ENCODE results near the gene QPCT.
A peak's percentile ranks its signal among the peaks of the same experiment; 100 is the strongest.

QPCT gene

DNA sequence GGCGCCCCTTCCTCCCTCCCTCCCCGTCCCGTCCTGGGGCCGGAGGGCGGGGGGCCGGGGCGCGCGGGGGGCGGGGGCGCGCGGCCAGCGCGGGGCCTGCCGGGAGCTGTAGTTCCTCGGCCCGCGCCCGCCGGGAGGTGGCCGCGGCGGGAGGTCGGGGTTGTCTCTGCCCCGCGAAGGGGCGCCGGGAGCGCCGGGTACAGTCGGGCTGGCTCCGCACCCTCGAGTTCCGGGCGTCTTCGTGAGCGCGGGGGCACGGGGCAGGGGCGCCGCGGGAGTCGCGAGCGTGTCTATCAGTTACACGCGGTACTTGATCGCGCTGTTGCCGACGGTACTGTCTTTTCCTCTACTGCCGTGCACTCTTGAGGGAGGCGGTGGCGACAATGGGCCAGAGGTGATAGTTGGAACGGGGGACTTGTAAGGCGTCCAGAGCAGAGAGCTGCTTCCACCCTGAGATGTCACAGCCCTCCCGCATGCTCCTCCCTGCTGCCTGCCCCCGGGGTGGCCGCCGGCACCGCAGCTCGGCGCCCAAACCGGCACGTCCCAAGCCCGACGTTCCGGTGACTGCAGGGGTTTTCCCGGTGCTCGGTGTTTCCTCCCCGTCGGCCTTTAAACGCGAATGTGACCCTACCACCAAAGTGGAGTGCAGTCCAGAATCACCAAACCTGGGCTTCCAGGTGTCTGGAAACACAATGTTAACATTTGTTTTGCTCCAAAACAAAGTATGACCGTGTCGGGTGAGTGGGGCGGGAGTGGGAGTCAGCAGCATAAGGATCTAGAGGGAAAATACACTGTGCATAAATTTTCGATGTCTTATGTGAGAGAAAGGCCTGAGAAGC lies 19.4 kb upstream of the QPCT start, which contains the start of gene PRKD3:
TSS of gene PRKD3 (minus strand) at position 48 of the 839 bp plus-strand sequence. CDS start 8,309 bp downstream, outside the sequence.
- peak; percentile 77 for DNase-seq (ENCODE audit: low spot score)

DNA sequence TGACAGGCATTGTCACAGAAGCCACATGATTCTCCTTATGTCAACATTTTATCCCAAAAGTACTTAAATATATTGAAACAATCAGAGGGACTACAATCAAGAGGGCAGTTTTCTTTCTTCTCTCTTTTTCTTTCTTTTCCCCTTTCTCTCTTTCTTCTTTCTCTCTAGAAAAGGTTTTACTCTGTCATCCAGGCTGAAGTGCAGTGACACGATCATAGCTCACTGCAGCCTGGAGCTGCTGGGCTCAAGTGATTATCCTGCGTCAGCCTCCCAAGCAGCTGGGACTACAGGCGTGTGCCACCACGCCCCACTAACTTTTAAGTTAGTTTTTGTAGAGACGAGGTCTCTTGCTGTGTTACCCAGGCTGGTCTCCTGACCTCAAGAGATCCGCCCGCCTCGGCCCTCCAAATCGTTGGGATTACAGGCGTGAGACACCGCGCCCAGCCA lies 18.8 kb upstream of the QPCT start:
- no peak for DNase-seq (ENCODE audit: low spot score)

DNA sequence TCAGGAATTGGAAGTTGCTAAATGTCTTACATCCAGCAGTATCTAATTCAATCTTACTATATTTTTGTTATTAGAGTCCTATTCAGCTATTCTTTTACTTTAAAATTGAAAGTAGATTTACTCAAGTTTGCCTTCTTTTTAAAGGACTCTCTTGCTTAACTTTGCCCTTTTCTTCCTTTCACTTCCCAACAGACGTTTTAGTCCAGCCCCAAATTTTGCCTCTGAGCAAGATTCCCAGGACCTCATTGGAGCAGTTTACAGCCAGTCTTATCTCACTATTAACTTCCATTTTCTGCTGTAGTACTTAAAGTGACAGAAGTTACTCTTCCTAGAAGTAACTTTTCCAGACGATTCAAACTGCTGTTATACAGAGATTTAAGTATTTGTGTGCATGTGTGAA lies 18.1 kb upstream of the QPCT start:
- peak; percentile 47 for DNase-seq (ENCODE audit: low spot score)

DNA sequence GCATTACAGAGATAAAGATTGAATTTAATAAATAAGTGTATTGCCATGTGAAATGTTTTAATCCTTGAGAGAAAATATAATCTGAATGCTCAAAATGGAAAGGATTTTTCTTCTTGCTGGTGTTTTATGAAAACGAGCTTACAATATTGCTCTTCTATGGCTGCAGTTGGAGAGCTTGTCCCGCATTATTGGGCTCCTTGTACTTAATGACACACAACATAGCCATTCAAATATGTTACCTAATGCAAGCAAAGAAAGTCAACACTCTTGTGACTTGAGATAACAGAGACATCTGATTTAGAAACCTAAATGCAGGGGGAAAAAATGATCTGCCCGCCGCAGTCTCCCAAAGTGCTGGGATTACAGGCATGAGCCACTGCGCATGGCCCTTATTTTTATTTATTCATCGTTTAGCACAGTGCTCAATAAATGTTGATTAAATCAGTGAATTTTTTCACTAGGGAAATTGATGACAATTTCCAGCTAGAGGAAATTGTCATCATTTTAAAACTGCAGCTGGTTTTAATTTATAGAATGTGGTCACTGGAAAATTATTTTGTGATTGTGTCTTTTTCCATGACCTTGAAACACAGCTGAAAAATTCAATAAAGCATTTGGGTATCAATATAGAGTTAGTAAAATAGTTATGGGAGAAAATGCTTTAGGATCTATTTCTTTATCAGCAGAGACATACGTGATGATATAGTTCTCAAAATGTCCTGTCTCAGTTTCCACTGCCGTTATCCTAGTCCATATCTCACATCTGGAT lies 17.4 kb upstream of the QPCT start:
- DNase-seq (ENCODE audit: low spot score) = no peak

DNA sequence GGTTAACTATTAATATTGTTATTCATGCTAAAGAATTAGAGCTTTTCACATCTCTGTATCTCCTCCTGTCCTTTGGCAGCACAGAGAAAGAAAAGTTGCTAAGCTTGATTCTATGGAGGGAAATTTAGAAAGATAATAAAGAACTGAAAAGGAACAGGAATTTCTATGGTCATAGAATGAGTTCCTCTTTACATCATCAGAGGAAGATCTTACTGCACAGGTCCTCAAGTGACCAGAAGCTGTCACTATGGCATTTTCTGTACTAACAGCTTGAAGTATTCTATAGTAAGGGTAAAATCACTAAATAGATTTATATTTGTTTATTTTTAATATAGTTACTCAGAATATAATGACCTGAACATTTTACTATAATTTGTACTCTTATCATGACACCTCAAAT lies 13.7 kb upstream of the QPCT start:
- no peak for DNase-seq (ENCODE audit: low spot score)

DNA sequence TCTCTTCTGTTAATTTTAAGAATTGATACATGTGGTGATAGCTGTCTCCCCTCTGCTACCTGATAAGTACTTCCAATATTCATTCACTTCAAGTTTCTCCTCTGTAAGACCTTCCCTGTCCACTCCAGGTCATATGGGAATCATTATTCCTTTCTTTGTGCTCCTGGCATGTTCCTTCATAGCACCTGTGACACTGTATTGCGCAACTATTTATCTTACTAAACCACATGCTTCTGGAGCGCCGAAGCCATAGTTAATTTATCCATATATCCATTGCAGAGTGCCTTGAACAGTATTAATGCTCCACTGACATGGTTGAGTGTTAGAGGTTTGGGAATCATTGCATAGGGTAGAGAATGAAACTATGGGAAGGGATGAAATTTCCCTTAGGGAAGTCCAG lies 11.9 kb upstream of the QPCT start:
- DNase-seq (ENCODE audit: low spot score) = no peak

DNA sequence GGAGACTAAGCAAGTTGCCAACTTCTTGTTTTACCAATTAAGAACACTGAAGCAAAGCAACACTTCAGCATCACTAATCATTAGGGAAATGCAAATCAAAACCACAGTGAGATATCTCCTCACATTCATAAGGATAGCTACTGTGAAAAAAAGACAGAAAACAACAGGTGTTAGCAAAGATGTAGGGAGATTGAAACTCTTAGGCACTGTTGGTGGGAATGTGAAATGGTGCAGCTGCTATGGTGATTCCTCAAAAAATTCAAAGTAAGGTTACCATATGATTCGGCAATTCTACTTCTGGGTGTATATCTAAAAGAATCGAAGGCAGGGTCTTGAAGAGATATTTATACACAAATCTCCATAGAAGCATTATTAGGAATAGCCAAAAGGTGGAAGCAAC lies 11.2 kb upstream of the QPCT start:
- DNase-seq (ENCODE audit: low spot score) = no peak

DNA sequence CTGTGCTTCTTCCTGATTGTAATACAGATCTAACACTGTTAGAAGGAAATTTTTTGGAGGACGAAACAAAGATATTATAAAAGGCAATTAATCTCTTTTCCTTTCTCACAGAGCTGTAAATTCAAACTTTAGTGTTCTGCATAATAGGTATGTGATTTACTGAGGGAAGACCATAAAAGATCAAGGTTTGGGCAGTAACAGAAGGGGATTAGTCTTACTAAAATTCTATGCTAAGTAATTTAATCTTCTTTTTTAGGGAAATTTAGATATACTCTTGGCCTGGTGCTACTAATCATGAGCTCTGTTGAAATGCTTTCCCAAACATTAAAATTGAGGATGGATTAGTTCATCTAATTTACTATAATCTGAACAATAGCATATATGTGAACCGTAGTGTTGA lies 8.8 kb upstream of the QPCT start:
- DNase-seq (ENCODE audit: low spot score) = no peak

DNA sequence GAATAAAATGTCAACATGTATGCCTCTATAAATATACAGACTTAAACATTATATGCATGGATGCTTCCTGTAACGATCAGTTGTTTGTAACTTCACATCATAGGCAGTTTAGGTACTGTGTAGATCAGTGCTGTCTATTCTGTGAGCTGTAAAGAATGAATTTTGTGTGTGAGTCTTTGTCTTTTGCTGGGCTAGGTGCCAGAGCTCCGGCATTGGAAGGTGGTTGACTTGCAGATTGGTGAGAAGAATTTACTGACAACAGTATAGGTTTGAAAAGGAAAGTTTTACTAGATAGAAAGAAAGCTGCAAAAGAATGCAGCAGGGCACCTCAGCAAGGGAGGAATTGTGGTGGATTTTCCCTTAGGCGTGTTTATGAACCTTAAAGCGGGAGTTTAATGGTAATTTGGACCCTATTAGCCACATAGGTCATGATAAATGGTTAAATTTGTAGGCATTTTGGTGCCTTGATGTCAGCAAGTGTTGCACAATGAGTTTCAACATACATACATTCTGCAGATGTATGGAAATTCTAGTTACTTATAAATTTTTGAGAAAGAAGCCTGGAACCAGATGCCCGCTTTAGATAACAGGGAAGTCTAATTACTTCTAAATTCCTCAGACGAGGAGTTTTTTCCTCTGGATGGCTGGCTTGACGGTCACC lies 6.7 kb upstream of the QPCT start:
- no peak for DNase-seq (ENCODE audit: low spot score)

DNA sequence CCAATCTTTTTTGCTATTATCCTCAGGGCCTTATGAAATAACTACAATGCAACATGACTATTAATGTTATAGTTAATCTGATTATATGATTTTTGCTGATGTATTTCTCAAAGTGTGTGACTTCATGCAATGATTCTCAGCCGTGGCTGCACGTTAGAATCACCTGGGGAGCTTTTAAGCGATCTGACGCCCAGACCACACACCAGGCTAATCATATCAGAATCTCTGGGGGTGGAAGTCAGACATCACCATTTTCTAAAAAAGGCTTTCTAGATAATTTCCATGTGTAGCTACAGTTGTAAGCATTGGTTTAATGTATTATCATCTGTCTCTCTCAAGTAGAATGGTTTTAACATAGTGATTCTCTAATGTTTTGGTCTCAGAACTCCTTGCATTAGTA lies 5.5 kb upstream of the QPCT start:
- DNase-seq (ENCODE audit: low spot score) = no peak

DNA sequence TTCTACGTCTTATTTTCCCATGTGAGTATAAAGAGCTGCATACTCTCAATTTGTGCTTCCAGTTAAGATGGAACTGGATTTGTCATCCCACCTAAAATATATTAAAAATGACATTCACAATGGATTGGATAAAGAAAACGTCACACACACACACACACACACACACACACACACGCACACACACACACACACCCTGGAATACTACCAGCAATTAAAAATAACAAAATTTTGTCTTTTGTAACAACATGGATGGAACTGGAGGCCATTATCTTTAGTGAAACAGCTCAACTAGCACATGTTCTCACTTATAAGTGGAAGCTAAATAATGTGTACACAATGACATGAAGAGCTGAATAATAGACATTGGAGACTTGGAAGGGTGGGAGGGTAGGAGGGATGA lies 3.8 kb upstream of the QPCT start:
- no peak for DNase-seq (ENCODE audit: low spot score)

DNA sequence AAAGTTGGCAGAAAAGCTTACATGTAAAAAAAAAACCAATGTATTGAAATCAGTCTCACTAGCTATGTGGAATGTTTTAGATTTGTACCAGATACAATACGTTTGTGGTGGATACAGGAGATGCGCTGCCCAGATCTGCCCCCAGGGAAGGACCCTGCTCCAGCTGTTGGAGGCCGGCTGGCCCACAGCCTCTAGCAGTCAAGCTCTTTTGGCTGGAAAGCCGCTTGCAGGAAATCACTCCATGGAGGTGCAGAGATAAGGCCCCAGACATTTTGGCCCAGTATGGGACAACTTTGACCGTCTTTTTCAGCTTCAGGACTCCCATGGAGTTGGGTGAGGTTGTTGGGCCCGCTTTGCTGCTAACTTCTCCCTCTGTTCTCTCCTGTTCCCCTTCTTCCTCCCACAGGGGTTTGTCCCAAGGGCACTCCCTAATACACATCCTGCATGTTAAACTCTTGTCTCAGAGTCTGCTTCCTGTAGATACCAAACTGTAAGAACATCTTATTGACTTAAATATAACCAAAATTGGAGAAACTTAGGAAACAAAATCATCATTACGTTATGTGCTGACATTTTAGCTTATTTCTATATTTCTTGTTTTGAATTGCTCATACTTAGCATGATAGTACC lies 1.7 kb upstream of the QPCT start:
- DNase-seq (ENCODE audit: low spot score) = no peak

DNA sequence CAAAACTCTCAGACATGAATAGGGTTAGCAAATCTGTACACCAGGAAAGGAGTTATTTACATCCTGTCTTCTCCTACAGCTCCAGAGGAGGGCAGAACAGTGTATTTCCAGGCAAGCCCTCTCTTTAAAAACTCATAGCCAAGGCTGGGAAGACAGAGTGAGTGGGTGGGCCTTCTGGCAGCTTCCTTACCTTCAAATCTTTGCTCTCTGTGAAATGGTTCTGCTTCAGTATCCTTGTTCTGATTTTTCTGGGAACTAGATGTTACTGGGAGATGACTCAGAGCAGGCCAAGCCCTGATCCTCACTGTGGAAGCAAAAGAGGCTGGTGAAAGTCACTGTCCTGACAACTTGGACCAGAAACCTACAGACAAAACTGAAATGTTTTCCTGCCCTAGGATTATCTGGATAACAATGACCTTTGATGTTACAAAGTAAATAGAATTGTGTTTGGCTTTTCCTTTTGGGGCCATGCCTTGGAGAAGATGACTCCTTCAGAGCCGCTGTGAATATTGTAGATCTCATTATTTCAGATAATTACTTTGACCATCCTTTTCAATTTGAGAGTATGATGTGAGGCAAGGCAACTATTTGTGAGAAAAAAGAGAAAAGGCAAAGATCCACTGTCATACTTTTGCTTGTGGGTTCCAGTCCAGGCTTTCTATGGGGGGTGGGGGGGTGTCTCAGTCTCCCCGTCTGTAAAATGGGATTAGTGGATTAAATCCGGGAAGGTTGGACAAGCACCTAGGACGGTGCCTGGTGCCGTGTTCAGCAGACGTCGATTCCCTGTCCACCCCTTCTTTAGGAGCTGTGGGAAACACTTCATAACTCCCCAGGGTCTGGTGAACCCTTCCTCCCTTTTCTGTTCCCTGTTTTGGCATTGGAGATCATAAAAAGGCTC lies 644 bp upstream of the QPCT start:
- DNase-seq (ENCODE audit: low spot score) = no peak

DNA sequence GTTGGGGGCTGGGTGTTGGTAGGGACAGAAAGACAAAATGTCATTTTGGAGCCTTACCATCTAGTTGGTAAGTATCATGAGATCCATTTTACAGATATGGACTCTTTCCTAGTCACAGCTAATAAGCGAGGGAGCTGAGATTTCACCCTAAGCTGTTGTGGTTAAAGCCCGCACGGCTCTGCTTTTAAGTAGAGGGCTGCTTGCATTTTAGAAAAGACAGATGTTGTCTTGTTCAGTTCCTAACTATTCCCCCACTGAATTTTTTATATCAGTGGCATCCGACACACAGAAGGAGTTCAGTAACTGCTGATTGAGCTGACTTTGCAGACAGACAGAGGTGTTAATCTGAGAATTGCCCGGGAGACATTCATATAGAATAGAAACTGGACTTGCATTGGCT lies 3.7 kb downstream of the QPCT start:
- DNase-seq (ENCODE audit: low spot score) = no peak

DNA sequence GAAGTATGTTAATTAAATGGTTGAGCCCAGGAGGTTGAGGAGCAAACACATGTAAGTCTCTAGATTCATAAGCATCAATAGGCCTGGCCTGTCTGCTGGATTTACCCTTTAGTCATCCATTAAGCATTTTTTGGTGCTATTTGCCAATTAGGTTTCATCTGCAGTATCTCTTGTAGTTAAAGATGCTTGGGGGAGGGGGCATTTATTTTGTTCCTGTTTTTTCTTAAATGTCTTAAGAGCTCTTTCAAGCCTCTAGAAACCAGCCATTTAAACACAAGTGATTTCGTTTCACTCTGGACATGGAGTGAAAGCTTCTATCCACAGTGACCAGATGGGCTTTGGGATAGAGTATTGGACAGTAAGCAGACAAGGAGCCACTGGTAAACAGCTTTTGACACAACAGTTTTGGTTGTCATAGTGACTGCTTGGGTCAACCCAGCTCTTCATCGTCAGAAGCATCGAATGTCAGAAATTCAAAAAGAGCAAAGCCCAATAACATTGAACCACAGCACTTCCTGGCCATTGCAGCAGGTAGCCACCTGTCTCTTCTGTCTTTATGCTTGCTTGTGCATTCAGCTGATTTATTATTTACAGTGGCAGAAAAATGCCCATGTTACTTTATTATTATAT lies 4.9 kb downstream of the QPCT start:
- DNase-seq (ENCODE audit: low spot score) = no peak

DNA sequence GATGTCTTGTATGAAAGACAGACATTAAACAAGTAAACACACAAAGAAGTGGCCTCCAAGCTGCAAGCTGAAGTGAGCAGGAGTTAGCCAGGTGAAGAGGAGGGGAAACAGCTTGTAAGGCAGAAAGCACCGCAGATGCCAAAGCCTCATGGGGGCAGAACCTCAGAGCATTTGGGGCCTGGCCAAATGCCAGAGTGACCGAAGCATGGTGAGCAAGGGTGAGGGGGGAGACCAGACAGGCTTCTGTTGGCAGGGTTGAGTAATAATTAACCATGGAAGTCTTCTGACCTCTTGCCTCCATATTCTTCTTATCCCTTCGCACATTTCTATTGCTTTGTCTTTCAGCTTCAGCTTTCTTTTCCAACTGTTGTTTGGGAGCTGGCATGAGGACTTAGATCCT lies 5.6 kb downstream of the QPCT start:
- DNase-seq (ENCODE audit: low spot score) = no peak

DNA sequence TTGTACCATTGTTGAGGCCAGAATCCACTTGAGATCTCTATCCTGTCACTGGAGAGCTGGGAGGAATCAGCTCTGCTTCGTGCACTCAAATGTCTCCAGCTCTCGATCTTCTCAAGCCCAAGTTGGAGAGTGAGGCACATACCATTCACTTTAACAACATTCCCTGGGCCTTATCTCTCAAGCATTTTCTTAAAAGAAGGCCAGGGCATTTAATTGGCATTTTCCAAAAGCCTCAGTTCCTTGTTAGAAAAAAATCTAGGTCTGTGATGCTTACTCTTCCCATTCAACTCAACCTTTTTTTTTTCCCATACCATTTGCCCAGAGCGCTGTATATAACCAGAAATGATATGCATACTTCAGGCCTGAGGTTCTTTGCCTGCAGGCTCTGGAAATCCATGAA lies 10.1 kb downstream of the QPCT start:
- DNase-seq (ENCODE audit: low spot score) = no peak

DNA sequence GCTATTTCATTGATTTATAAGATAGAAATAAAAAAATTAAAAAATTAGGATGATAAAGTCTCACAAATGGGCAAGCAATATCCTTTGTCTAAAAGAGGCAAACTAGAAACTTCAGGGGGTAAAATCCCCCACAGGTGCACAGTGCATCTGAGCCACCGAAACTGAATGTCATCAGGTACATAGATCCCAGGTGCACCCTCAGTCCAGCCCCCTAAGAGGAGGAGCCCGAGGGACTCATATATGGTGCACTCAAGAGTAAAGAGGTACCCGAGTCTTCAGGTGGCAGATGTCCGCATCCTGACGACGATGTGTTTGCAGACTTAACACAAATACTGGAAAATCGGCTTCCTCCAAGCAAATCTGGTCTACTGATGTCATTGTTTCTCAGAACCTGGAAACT lies 11.3 kb downstream of the QPCT start:
- no peak for DNase-seq (ENCODE audit: low spot score)

DNA sequence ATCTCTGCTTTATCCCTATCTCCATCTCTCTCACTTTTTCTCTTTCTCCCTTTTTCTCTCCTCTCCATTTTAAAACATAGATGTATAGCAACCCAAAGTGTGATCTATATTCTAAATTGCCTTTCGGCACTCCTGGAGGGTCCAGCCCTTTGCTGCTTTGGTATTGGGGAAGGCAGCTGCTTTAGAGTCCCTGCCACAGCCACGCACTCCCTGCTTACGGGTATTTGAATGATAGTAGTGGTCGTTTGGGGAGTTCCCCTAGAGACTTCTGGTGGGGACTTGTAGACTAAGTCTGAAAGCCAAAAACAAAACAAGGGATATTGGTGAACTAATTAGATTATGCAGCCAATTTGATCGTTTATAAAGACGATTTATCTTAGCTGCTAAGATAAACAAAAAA lies 11.9 kb downstream of the QPCT start:
- no peak for DNase-seq (ENCODE audit: low spot score)

DNA sequence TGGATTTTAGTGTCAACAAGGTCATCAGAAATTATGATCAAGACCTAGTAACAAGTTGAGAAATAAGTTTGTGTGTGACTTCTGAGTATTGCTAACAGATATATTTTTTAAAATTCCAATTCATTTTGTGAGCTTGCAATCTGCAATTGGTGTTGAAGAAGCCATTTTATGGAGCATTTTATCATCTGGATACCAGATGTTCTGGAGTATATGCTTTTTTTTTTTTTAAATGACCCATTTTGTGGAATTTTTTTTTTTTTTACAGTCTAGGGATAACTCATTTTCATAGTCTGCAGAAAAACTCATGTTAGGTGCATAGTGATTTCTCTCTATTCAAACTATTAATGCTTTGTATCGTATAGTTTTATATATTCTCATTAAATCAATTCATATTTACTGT lies 12.6 kb downstream of the QPCT start:
- DNase-seq (ENCODE audit: low spot score) = no peak

DNA sequence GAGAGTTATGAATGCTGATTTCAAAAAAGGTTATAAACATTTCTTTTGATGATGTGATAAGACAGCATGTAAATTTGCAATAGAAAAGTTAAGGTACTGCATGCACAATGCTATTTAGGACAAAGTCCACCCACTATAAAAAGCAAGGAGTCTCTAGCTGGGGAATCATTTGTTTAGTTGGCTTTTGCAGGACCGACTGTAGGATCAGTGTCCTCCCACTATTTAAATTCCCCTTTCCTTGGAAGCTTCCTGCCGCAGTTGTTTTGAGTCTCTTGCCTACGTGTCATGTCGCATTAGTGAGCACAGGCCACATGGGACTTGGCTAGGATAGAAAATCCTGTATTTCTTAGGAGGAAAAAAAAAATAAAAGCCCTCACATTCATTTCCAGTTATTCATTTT lies 13.1 kb downstream of the QPCT start:
- DNase-seq (ENCODE audit: low spot score) = no peak

Measured in globus pallidus (tissue), 1 donor.